Stimulated activated CD4-positive, alpha-beta T cell treated with anti-CD3 and anti-CD28 coated beads, Interleukin-12 subunit alpha, Interleukin-12 subunit beta, amount 100 ng/mL, for 48 hours (primary cell): ENCODE results near the gene SH3RF2.
"Not testable (repeated sequence)": the region's sequence is repeated elsewhere in the genome, so short reads cannot be mapped to it uniquely, and the experiment has no call there.

Experiments
- DNase-seq, 3 donors: peaks; one replicate each; pipeline ENCODE4 v3.0.0-alpha.2; 2020; ENCODE audit warnings: low read depth in 2 of 3, low spot score in 1 of 3

The SH3RF2 gene

GRCh38 chr5:145978708-145979107, 42.3 kb downstream of the SH3RF2 start:
- DNase-seq, result no peak

- no peak for DNase-seq
Measured at GRCh38 chr5:145979270-145980223, 43.2 kb downstream of the SH3RF2 start.

GRCh38 chr5:145980259-145980658, 43.9 kb downstream of the SH3RF2 start:
- no peak for DNase-seq

DNA sequence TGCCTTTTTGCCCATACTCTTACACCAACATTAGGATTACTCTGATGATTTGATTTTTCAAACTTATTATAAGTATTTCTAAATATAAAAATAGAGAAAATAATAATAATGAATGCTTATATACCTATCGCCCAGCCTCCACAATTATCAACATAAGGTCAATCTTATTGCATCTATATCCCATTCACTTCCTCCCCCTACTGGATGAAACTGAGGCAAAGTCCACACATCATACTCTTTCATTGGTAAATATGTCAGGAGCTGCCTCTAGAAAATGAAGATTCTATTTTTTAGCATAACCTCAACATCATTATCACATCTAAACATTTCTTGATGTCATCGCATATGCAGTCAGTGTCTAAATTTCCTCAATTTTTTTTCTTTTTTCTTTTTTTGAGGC, 44.3 kb downstream of the SH3RF2 start:
- no peak for DNase-seq

GRCh38 chr5:145981589-145982571, 45.5 kb downstream of the SH3RF2 start:
- DNase-seq, result no peak

- DNase-seq, result no peak
Measured at GRCh38 chr5:145982572-145983318, 46.4 kb downstream of the SH3RF2 start.

DNA sequence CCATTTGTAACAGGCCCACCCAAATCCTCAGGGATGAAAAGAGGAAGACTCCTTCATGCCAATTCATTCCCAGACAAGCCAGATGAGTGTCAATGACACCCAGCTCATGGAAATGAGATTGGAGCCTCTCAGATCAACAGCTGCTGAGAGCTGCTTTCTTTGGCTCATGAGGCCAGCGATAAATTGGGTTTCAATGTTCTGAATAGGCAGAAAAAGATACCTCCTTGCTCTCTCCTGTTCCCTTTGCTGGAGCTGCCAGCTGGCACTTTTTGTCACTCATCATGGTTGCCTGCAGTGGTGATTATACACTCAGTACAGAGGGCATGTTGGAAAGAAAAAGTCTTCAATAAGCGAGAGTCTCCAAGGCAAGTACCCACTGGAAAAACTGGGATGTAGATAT, 47.1 kb downstream of the SH3RF2 start:
- DNase-seq, result no peak

- DNase-seq, result no peak
Measured at GRCh38 chr5:145984072-145984471, 47.7 kb downstream of the SH3RF2 start.

DNA sequence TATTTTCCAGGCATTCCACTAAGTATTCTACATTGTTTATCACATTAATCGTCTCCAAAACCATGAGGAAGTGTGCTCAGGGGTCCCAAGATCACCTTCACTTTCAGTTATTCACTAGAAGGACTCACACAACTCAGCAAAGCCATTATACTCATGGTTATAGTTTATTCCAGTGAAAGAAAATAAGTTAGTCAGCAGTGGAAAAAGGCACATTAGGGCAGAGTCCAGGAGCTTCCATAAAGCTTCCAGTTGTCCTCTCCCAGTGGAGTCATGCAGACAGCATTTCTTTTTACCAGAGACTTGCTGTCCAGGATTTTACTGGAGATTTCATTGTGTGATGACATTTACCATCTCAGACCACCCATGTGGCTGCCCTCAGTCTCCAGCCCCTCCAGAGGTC, 51.5 kb downstream of the SH3RF2 start:
- no peak for DNase-seq

DNA sequence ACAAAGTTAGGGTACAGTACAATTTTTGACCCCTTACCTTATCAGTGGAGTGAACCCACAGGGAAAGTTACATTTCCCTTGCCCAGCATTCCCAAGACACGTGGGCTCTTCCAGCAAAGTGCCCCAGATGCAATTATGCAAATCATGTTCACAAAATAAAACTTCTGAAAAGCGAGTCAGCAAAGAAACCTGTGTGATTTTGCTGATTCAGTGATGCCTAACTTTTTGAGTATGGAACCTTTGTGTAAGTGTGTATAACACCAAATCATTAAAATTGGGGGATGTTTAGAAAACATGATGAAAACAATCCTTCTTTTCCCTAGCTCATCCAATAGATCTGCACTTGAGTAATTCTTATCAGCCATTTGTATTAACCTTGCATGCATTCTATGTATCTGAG, 52.6 kb downstream of the SH3RF2 start:
- no peak for DNase-seq

DNA sequence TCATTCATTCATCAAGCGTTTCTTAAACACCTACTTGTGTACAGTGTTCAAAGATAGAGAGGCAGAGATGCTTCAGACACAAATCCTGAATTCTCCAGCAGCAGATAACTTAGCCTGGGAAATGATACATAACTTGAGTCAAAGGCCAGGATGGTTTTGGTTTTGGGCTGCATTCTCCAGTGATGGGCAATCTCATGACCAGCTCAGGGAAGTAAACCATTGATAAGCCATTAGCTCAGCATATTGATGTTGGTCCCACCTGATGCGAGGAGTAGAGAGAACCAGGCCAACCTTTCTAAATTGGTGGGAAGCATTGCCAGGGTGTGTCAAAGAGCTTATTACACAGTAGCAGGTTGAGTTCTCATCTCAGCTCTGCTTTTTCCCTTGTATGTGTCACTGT, 53.0 kb downstream of the SH3RF2 start:
- no peak for DNase-seq

DNA sequence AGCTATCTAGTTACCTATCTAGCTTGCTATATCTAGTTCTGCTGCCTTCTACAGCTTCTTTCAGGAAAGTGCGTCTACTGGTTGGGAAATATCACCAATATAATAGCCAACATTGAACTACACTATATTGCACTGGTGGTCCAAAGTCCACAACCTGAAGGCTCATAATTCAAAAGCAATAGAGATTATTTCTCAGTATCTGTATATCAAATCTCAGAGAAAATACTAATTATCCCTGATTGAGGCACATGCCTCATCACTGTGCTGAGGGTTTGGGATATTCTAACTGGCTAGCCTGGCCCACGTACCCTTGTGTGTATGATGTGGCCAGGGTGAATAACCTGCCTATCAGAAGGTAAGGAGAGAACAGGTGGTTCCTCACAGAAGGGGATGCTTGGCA, 53.8 kb downstream of the SH3RF2 start:
- no peak for DNase-seq

DNA sequence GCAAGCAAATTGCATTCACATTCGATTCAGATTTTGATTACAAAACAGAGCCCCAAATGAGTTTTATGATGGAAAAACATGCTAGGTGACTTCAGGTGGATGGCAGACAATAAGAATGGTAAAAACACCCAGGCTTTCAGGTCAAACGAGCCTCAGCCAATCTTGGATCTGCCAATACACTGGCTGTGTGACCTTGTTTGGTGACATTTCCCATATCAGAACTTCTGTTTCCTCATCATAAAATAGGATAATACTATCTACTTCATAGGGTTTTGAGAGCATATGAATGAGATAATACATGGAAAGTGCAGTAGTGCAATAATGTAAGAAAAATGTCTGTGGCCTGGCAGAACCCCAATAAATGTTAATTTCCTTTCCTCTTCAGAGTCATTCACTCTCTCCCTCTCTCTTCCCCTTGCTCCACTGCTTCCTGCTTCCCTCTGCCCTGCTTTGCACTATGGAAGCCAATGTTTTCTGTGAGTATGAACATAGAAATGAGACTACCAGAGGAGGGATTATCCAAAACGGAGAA, 54.7 kb downstream of the SH3RF2 start:
- no peak for DNase-seq

- DNase-seq, result not testable (repeated sequence)
Measured at GRCh38 chr5:145993538-145993937, 57.2 kb downstream of the SH3RF2 start.

DNA sequence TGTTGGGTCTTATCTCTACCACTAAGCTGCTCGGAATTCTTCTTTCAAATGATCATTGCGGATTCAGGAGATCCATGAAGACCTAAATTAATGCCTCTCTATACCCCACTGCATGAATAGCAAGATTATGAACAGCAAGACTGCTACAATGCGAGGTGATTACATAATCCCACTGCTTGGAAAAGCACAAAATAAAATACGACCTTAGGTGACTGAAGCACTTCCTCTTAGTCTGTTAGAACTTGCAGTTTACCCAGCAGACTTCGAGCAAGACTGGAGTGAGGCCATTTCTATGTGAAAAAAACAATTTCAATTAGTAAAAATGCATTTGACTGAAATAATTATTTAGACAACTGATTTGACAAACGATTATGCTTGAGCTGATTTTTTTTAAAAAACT, 59.8 kb downstream of the SH3RF2 start:
- no peak for DNase-seq

- DNase-seq, result no peak
Measured at GRCh38 chr5:145999208-145999607, 62.8 kb downstream of the SH3RF2 start.

GRCh38 chr5:146000072-146000471, 63.7 kb downstream of the SH3RF2 start:
- no peak for DNase-seq

GRCh38 chr5:146001544-146002190, 65.3 kb downstream of the SH3RF2 start:
- no peak for DNase-seq

DNA sequence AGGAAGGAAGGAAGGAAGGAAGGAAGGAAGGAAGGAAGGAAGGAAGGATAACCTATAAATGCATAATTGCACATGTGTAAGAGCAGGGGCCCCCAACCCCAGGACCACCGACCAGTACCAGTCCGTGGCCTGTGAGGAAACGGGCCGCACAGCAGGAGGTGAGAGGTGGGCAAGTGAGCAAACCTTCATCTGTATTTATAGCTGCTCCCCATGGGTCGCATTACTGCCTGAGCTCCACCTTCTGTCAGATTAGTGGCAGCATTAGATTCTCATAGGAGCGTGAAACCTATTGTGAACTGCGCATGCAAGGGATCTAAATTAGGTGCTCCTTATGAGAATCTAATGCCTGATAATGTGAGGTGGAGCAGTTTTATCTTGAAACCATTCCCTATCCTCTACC, 66.1 kb downstream of the SH3RF2 start:
- DNase-seq, result no peak

DNA sequence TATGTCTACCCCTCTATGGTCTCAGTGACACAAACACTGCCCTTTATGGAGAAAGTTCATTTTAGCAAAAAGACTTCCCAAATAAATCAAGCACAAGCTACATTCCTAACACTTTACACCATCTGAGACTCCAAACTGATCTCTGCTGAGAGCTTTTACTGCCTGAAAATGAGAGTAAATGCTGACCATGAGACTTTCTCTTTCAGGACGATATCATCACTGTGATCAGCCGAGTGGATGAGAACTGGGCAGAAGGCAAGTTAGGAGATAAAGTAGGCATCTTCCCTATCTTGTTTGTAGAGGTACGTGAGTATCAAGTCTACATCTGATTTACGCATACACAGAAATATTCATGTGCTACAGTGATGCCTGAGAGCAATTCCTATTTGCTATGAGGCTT, 67.5 kb downstream of the SH3RF2 start:
- DNase-seq, result no peak
